ENCODE measurements around the gene AUTS2. TPM values are rescaled to one million over a fixed set of nuclear protein-coding genes. Genes with fewer than 3 reads are reported as not detected.

Gene AUTS2
- total RNA-seq, 1 experiment from 2014 or later = 256 TPM

DNA sequence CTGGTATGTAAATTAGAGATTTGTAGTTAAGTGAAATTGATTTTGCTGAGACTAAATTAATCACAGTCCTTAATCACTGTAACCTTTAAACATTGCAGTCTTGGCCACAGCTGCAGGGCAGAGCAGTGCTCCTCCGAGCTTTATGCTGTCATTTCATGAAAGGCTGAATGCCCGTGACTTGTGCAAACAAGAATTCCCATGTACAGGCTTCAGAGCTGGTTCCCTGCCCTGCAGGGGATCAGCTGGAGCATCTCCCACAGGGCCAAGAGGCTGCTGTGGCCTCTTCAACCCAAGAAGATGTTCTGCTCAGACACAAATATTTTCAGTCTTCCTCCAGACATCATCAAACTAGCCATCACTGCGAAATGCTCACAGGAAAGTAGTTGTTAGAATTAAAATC, 419.1 kb downstream of the AUTS2 start:
- no peaks in the 10 kb centered on the region for H4K20me1 ChIP-seq (ENCODE audit: control insufficient read depth, insufficient read depth, insufficient read length)
- H3K14ac ChIP-seq (ENCODE audit: insufficient read depth, low read length) = no peak overlapping the region
- Mint-ChIP-seq H3K27me3 (ENCODE audit: low read depth) (no peaks in the 10 kb centered on the region), H3K9me3 (no peaks in the 10 kb centered on the region), H3K27ac (no peak overlapping the region), H3K4me3 (no peak overlapping the region), H3K36me3 (ENCODE audit: insufficient read depth in 1 of 3, low read depth in 3 of 3) (0 out of 7 replicates have a peak, but pooled peaks cover 0 to 1% (median 0%) of the 10 kb centered on the region in 3 experiments), H3K4me1 (peaks cover 28 to 40% of the 10 kb centered on the region in 2 experiments)
- H2BK120ac ChIP-seq (ENCODE audit: low read depth, low read length, poor library complexity, severe bottlenecking) = no peak overlapping the region
- H2BK20ac ChIP-seq (ENCODE audit: low read depth, low read length, poor library complexity, severe bottlenecking) = no peak overlapping the region
- no peaks in the 10 kb centered on the region for H3K9me3 ChIP-seq (ENCODE audit: control insufficient read depth, low read depth, low read length)
- H2AFZ ChIP-seq (ENCODE audit: low read length) = no peak overlapping the region
- no peak overlapping the region for H3K27ac ChIP-seq (ENCODE audit: insufficient read length, low read depth, low read length)
- H3K23ac ChIP-seq (ENCODE audit: insufficient read length, low read depth, low read length) = no peak overlapping the region
- no peaks in the 10 kb centered on the region for H3K23me2 ChIP-seq (ENCODE audit: insufficient read length, low read depth, low read length, poor library complexity, severe bottlenecking)
- H3K4me2 ChIP-seq (ENCODE audit: insufficient read depth, insufficient read length, low read length) = no peak overlapping the region
- H2BK5ac ChIP-seq (ENCODE audit: insufficient read length, low read length) = no peak overlapping the region
- no peak overlapping the region for H2BK15ac ChIP-seq (ENCODE audit: low read depth, low read length)
- no peak overlapping the region for H4K5ac ChIP-seq (ENCODE audit: insufficient read length, low read depth, low read length)
- H4K91ac ChIP-seq (ENCODE audit: insufficient read length, low read depth, low read length) = no peak overlapping the region
- H3K4me1 ChIP-seq (ENCODE audit: insufficient read depth, low read length) = peaks cover 6% of the 10 kb centered on the region; the same call in 1 of the 2 replicates
- H3K18ac ChIP-seq (ENCODE audit: insufficient read length, low read depth, low read length) = no peak overlapping the region
- H3K9ac ChIP-seq (ENCODE audit: extremely low read depth, insufficient read length, low read length) = no peak overlapping the region
- no peak overlapping the region for H4K8ac ChIP-seq (replicated peaks; ENCODE audit: insufficient read length, low read depth, low read length)
- no peak overlapping the region for H3K4ac ChIP-seq (ENCODE audit: low read depth, low read length)
- WGBS (ENCODE audit: extremely low coverage, insufficient read length, low lambda C conversion rate) = no CpG with 5 or more reads among the region's 3 CpGs
- H2BK12ac ChIP-seq (ENCODE audit: insufficient read length, low read depth, low read length) = no peak overlapping the region
- DNase-seq = no peak
- no peak overlapping the region for H3K56ac ChIP-seq (ENCODE audit: insufficient read length, low read depth, low read length)
- no peaks in the 10 kb centered on the region for H3K27me3 ChIP-seq (ENCODE audit: insufficient read depth, low read length)
- H3T11ph ChIP-seq (ENCODE audit: low read length) = no peak overlapping the region
- TF ChIP-seq, protein P1, sequence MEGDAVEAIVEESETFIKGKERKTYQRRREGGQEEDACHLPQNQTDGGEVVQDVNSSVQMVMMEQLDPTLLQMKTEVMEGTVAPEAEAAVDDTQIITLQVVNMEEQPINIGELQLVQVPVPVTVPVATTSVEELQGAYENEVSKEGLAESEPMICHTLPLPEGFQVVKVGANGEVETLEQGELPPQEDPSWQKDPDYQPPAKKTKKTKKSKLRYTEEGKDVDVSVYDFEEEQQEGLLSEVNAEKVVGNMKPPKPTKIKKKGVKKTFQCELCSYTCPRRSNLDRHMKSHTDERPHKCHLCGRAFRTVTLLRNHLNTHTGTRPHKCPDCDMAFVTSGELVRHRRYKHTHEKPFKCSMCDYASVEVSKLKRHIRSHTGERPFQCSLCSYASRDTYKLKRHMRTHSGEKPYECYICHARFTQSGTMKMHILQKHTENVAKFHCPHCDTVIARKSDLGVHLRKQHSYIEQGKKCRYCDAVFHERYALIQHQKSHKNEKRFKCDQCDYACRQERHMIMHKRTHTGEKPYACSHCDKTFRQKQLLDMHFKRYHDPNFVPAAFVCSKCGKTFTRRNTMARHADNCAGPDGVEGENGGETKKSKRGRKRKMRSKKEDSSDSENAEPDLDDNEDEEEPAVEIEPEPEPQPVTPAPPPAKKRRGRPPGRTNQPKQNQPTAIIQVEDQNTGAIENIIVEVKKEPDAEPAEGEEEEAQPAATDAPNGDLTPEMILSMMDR (conservative IDR thresholded peaks at IDR 0.05) = no peak
- H3K79me1 ChIP-seq (ENCODE audit: insufficient read depth, low read depth, low read length, poor library complexity, severe bottlenecking) = no peaks in the 10 kb centered on the region
- H2AK5ac ChIP-seq (ENCODE audit: insufficient read length, low read length) = no peak overlapping the region
- no peaks in the 10 kb centered on the region for H3K79me2 ChIP-seq (ENCODE audit: insufficient read depth, low read length)

Data from H9 (cell line).